SK-N-MC (cell line): ENCODE results near the gene PHF23.

Experiments
- EZH2 ChIP-seq: fragments of 200-600 bp; sonication (generic); IDR thresholded peaks from one replicate; pipeline ENCODE4 v1.6.1; 2017; ENCODE audit warnings: antibody characterized with exemption
- FOXP2 ChIP-seq: optimal IDR thresholded peaks from 2 replicates; pipeline ENCODE3; 2011; ENCODE audit warnings: mild to moderate bottlenecking, moderate library complexity; ENCODE audit not compliant: insufficient read depth; ENCODE audit errors: extremely low read length, control extremely low read depth

DNA sequence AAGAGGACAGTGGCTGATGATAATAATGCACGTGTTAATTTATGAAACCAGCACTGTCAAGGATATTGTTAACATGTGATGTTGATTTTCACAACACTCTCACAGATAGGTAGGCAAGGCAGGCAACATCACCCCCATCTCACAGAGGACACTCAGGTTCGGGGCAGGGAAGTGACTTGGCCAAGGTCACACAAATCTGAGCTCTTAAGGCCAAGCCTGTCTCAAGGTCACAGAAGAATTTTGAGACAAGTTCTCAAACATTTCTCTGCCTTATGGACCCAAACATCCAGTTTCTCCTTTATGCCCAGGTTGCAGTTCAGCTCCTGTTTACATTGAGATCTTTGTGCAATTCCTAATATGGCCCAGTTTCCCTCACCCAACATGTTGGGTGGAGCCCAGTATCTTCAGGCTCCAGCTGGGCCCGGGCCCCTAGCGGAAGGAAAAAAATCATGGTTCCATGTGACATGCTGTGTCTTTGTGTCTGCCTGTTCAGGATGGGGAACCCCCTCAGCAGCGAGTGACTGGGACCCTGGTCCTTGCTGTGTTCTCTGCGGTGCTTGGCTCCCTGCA is 43.6 kb upstream of the PHF23 start:
- TF ChIP-seq EZH2 (no peak), FOXP2 (no peak)
